ENCODE data around the gene VLDLR. TPM values are rescaled to one million over a fixed set of nuclear protein-coding genes. Genes with fewer than 3 reads are reported as not detected.

Gene VLDLR
- total RNA-seq, 1 donor from 2014 or later, result 7.3 TPM

DNA sequence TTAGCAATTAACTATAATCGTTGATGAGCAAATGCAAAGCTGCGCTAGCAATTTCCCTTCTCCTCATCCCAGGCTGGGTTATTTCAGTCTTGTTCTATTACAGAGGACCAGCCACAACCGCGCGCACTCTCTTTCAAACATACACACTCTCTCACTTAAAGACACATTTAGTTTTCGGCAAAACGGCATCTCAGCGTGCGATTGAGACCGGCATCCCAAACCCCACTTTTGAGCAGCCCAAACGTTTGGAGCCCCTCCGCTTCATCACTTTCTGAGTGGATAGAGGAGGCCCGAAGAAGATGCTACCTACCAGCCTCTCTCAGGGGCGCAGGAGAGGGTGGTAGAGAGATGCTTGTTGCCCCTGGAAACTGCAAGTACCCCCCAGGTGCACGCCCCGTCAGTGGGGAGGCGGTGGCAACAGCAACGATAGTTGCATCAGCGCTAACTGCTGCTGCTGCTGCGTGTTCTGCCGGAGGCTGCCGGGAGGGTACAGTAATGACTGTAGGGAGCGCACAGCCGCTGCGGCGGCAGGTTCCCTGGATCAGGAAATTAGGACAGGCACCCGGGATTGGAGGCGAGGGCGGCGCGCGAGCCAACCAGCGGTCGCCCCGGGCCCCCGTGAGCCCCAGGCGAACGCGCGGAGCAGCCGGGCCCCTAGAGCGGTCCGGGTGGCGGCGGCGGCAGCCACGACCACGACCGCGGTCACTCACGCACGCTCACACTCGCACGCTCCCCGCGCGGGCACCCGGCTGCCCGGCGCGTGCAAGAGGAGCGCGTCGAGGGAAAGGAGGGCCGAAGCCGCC lies 467 bp upstream of the VLDLR start:
- DNase-seq (ENCODE audit: low read depth in 2 of 2), result peak; percentile 73 to 82

DNA sequence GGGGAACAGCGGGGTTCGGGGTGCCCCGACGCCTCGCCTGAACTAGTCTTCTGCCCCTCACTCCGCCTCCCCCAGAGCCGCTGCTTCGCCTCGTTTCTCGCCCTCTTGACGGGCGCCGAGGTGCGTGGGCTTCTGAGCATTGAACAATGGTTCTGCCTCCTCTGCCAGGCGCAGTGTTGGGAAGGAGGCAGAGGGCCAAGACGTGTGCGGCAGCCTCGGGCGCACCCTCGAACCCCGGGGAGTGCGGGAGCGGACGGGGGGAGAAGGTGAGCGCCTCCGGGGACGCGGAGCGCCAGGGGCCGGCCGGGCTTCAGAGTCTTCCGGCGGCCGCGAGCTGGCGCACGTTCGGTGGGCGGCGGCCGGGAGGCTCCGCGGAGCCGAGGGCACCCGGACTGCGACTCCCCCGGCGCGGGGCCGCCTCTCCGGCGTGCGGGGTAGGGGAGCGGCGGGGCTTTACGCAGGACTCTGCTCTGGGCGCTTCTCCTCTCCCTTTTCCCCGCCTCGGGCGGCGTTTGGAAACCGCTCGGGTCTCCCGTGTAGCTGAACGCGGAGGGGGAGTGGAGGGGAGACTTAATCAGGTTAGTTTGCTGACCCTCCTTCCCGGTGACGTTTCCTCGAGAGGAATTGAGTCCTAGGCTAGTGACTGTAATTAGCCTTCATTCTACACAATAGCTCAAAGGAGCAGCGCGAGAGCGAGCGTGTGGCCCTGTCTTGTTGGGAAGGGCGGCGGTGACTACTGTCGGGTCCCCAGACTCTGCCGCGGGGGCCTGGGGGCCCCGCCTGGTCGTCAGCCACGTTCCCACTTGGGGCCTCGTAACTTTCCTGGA lies 1.1 kb downstream of the VLDLR start:
- peak; percentile 19 to 35 for DNase-seq (ENCODE audit: low read depth in 2 of 2)

DNA sequence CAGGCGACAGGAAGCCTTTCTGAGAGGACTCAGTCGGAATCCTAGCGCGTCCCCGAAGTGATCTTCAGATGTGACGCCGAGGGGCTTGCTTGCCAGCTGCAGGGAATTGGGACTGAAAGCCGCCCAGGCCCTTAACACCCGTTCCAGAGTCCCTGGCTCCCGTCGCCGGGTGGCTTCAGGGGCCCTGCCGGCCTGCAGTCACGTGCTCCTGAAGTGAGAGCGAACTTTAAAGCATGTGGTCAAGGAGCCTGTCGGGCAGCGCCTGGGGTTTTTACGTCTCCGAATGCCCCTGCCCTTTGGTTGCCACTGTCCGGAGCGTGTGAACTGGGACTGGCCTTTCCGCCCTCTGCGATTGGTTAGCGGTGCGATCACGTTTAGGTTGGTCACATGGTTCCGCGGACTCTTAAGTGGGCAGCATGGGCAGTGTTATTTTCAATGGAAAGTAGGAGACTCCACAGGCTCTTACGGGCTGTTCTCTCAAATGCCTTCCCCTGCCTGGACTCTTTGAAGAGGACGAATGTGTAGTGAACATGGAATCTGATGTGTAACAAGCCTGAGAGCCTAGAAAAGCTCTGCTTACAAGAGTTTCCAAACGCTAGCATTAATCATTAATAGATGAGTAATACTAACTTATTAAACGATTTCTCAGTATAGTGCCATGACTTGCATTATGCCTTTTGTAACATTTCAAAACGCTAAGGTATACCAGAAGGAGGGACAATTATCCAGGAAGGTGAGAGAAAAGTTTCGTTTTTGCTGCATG lies 1.9 kb downstream of the VLDLR start:
- DNase-seq (ENCODE audit: low read depth in 2 of 2), result peak; percentile 39 to 78

DNA sequence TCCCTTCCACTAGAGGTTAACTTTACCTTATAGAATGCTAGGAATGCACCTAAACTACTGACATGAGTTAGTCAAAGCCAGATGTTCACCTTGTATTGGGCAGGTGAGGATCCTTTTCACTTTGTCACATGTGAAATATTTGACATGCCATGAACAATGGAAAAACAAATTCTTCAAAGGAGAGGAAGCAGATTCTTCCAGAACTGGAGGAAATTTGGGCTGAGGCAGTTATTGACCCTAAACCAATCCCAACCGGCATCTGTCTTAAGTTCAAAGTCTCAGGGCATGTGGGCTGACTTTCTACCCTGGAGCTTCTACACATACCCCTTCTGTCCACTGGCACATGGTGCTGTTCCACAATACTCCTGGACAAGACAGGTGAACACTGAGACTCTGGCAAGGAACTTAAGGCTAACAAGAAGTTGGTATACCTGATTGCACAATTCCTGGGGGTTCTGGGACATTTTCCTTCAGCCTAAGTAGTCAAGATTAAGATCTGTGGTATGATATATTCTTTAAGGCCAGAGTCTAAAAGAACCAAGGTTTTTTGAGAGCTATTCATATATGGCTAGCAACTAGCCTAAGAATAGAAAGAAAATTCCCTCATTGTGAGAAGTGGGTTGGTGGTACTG lies 2.6 kb downstream of the VLDLR start:
- DNase-seq (ENCODE audit: low read depth in 2 of 2), result no peak

DNA sequence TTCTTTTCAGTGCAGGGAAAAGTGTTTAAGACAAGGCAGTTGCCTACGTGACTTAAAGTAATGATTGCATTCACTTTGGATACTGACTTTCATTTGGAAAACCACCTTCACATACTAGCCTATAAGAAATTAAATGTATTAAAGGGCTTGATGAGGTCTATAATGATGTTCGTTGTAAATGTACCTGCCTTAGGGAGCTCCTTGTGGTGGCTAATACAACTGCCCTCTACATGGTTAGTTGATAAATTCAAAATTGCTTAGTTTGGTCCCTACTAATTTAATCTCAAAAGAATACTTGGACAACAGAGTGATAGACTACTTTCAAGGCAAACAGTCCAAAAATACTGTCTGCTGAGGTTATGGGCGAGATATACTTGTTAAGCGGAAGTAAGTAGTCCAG lies 3.8 kb downstream of the VLDLR start:
- no peak for DNase-seq (ENCODE audit: low read depth in 2 of 2)

DNA sequence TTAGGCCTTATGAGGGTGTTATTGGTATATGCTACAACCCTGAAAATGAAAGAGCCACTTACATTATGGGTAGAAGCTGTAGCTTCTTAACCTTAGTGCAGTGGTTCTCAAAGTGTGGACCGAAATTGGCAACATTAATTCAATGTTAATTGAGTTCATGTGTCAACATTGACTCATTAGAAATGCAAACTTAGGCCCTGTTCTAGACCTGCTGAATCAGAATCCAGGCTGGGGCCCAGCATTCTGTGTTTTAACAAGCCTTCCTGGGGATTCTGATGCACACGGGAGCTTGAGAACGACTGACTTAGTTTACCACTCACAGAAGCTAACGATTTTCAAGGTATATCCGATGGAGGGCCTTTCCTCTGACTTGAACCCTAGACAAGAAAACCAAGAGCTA lies 7.3 kb downstream of the VLDLR start:
- DNase-seq (ENCODE audit: low read depth in 2 of 2), result no peak

DNA sequence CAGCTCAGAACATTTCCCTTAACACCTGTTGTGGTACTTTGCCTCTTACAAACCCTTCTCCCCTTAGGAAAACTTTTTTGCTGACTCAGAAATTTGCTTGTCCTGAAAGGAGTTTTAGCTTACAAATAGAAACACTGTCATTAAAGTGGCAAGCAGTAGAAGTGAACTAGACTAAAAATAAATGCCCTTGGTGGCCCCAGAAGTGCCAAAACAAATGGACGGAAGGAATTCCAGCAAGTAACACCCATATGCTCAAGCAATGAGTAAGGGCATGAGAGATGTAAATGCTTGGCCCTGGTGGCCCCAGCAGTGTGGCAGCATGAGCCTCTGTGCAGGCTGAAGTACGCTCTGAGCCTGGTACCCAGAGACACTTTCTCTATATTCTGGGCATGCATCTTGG lies 8.6 kb downstream of the VLDLR start:
- no peak for DNase-seq (ENCODE audit: low read depth in 2 of 2)

DNA sequence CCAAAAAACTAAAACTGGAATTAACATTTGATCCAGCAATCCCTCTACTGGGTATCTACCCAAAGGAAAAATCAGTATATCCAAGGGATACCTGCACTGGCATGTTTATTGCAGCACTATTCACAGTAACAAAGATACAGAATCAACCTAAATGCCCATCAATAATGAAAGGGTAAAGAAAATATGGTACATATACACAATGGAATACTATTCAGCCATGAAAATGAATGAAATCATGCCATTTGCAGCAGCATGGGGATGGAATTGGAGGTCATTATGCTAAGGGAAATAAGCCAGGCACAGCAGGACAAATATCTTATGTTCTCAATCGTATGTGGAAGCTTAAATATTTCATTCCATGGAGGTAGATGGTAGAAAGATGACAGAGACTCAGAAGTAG lies 9.7 kb downstream of the VLDLR start:
- DNase-seq (ENCODE audit: low read depth in 2 of 2), result no peak

DNA sequence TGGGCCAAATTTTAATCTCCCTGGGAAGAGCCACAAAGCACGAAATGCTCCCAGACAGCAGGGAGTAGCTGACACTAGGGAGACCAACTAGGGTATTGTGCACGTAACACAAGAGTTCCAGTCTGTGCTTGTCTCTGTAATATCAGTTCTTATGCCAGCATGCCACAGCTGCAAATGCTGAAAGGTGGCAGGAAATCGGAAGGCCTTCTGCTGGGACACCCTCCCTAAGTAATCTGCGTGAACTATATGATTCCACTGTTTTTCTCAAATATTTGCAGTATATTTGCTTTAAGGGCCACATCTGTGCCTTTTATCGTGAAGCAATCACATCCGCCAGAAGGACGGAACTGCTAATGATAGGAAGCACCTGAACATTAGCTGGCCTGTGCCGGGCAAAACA lies 12.6 kb downstream of the VLDLR start:
- DNase-seq (ENCODE audit: low read depth in 2 of 2), result peak; percentile 69 to 91

DNA sequence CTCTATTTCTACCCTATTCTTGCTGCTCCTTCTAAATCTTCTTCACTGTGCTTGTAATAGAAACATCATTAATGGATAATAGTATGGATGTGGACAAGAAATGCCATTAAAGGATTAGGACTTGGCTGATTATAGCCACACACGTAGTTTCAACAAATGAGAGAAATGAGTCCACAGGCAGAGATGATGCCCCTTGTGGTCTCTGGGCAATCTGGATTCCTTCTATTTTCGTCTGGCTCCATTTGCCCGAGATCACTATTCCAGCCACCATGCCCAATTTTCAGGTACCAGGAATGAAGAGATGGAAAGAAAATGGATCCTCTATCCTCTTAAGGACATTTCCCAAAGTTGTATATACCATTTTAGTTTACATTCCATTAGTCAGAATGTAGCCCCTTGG lies 13.2 kb downstream of the VLDLR start:
- no peak for DNase-seq (ENCODE audit: low read depth in 2 of 2)

DNA sequence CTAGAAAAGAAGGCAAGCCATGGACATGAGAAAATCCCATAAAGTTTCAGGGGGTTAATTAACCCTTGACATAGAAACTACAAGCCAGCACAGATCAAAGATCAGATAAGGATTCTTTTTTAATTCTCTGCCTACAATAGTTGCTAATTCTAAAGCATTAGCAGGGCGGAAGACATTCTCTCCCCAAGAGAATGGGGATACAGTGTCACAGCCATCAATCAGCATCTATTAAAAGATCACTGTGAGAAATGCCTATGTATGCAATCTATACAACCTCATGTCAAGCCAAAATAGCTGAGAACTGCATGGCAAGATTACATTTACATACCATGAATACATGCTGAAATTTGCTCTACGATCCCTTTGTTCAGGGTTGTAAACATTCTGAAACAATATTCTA lies 14.3 kb downstream of the VLDLR start:
- no peak for DNase-seq (ENCODE audit: low read depth in 2 of 2)

DNA sequence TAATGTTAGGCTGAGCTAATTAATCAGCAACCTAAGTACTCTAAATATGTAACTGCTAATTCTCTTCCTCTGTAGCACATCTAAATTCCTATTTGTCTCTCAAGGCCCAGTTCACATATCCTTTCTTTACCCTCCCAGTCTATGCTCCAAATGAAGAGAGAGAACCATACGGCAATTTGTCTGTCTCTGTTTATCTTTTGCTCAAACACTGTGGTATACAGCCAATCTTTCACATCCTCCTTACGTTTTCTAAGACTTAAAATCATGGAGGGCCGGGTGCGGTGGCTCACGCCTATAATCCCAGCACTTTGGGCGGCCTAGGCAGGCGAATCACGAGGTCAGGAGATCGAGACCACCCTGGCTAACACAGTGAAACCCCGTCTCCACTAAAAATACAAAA lies 15.8 kb downstream of the VLDLR start:
- no peak for DNase-seq (ENCODE audit: low read depth in 2 of 2)

DNA sequence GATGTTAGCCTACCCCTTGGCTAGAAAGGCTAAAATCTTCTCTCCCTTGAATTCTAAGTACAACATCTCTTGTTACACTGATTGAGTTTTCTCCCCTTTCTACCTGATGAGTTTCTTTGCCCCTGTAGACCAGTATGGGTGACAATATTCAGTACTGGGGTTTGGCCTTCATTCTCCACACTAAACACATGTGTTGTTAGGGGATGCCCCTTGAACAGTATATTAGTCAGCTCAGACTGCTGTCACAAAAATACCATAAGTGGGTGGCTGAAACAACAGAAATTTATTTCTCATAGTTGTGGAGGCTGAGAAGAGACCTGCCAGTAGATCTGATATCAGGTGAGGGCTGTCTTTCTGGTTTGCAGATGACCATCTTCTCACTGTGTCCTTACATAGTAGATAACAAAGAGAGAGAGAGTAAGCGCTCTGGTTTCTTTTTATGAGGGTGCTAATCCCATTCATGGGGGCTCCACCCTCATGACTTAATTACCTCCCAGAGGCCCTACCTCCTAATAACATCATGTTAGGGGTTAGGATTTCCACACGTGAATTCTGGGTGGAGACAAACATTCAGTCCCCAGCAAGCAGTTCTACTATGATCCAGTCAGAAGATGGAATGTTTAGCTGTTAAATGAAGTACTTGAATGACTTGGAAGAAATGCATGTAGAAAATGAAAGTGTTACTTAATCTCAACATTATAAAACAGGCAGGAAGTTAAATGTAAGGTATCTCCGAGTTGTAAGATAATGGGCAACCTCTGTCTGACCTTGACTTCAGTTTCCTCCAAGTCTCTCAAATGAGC lies 17.5 kb downstream of the VLDLR start:
- DNase-seq (ENCODE audit: low read depth in 2 of 2), result no peak

DNA sequence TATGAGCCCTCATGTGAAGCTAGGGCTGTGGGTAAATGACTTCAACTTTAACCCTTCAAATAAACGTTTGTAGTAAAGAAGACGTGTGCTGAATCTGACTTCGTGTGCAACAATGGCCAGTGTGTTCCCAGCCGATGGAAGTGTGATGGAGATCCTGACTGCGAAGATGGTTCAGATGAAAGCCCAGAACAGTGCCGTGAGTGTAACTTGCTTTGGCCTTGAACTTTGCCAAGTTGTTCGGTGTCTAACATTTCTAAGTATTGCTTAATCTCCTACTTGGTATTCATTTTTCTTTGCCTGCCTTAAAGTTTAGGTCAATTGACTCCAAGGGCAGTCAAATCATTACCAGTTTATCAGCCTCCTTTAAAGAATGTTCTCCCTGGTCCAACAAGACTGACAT lies 18.2 kb downstream of the VLDLR start:
- DNase-seq (ENCODE audit: low read depth in 2 of 2), result no peak

DNA sequence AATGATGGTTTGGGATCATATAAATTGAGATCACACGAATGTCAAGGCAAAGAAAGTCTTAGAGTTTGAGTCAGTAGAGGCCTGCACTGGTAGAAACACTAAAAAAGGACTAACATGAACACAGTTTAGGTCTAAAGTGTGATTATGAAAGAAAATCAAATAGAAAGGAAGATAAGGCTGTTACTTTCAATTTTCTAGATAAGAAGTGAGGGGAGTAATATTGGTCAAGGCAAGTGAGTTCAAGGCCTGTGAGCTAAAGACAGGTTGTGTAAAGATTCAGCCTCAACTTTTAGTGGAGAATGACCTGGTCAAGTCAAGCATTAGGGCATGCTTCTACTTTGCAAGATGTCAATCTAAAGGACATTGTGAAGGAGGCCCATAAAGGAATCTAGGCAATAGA lies 19.0 kb downstream of the VLDLR start:
- no peak for DNase-seq (ENCODE audit: low read depth in 2 of 2)

DNA sequence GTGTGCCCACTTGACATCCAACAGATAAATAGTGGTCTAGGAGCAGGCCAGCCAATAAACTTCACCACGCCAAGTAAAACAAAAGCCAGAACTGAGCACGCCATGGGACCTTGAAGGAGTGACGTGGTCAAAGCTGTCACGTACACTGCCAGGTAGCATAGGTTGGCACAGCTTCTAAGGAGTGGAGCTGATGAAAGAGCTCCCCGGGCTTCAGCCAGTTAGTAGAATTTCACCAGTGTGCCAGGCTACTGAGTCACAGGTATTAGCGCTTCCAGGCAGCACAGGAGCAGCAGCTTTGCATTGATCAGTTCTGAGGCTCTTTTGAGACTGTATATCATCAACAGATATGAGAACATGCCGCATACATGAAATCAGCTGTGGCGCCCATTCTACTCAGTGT lies 19.4 kb downstream of the VLDLR start:
- no peak for DNase-seq (ENCODE audit: low read depth in 2 of 2)

DNA sequence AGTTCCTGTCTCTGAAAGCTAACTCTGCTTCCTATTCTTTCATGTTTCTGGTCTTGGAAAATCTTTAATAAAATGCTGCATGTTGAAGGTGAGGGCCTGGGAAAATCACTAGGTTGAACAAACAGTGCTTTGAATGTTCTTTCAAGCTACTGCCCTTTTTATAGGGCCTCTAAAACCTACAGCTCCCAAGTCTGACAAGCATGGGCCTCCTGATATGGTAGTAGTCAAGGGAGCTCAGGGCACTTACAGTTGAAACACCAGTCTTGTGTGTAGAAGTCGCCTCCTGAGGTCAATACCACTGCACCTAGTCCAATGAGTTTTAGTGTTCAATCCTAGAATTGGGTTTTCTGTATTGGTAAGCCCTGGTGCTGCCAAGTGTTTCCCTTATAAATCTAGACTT lies 20.5 kb downstream of the VLDLR start:
- no peak for DNase-seq (ENCODE audit: low read depth in 2 of 2)

DNA sequence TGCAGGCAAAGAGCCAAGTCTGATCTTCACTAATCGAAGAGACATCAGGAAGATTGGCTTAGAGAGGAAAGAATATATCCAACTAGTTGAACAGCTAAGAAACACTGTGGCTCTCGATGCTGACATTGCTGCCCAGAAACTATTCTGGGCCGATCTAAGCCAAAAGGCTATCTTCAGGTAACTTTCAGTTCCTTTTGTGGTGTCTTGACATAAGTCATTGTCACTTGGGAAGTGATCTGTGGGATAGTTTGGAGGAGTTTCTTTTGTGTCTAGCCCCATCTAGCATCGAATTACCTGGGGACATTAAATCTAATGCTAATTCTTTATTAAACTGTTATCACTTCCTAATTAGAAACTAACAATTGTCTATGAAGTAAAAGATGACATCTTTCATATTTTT lies 24.0 kb downstream of the VLDLR start:
- DNase-seq (ENCODE audit: low read depth in 2 of 2), result no peak

DNA sequence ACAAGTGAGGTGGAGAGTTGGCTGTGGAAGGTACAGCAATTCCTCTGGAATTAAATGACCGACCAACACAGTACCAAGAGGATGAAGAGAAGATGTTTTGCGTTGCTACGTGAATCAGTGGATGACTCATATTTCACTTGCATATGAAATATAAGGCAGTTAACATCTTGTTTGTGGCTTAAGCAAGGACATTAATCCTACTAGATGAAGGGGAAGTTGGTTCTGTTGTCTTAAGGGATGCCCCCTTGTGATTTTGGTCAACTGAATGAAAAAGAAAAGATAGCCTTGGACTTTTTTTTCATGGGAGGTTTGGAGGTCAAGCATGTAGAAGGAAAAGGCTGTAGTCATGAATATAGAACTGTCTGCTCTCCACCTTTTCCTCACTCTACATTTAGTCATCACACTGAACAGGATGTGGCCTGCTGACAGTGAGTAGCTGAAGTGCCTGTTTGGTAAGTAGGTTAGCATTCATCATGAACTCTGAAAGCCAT lies 33.9 kb downstream of the VLDLR start:
- peak; percentile 75 to 93 for DNase-seq (ENCODE audit: low read depth in 2 of 2)

DNA sequence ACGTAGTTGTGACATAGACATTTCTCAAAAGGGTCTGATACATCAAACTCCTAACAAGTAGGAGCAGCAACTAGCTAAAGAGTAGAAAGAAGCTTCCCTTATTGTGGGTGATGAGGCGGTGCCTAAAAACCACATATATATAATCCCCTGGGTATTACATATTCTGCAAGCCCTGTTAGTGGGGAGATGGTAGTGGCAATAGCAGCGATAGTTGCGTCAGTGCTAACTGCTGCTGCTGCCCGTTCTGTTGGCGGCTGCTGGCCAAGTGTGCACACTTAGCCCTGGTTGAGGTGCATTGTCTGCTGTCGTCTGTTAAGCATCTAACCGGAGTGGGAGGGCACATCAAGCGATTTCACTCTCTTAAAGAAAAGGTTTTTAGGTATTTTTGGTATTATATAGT lies 35.8 kb downstream of the VLDLR start:
- DNase-seq (ENCODE audit: low read depth in 2 of 2), result no peak

DNA sequence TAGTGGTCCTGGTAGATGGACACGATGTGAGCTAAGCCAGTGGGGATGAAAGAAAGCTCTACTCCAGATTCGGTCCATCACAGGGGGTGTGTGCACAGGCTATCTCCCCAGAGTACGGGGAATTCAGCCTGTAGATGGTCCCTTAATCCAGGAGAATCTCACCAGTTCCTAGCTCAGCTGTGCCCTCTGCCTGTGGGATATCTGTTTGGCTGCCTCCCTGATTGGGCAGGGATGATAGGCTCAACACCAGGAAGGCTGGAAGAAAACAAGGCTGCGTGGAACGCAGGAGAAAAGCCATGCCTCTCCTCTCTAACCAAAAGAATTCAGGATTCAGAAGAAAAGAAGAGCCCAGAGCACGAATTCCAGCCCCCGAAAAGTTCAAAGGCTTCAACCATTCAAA lies 40.9 kb downstream of the VLDLR start:
- DNase-seq (ENCODE audit: low read depth in 2 of 2), result peak; percentile 16 to 27
